Measurements from ENCODE around the gene GLYATL3. TPM values are rescaled to one million over a fixed set of nuclear protein-coding genes. Genes with fewer than 3 reads are reported as not detected.
A peak's percentile ranks its signal among the peaks of the same experiment; 100 is the strongest.

The GLYATL3 gene
- total and polyA plus RNA-seq, 10 of the 15 experiments (the other 5 are each of a cell fraction or from before 2014, with no cell fraction given) = not detected

DNA sequence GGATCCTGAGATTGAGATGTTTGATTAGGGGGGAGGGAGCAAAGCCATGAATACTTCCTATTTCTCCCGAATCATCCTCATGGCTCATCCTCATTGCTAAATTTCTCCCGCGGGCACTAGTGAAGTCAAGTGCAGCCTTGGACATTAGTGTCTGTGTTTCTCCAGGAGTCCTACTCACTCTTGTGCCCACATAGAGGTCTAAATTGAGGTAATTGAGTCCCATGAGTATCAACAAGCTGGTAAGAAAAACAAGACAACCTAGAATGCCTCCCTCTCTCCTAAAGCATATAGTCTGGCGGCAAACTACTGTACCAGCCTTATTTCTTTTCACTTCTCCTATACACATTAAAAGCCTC lies 36.1 kb upstream of the GLYATL3 start:
- no peaks in the 10 kb centered on the region for H3K27me3 ChIP-seq (replicated peaks in 1 of 2; ENCODE audit: control insufficient read depth in 2 of 2, insufficient read depth in 2 of 2, low read length in 1 of 2)
- FAIRE-seq (no peak), ATAC-seq (peak; percentile 5), DNase-seq (ENCODE audit: low read depth, low spot score) (no peak)
- ChIA-PET POLR2A (no interaction called here), RAD21 (ENCODE audit: unreplicated experiment) (no interaction called here), SMC1A (ENCODE audit: uncharacterized antibody, unreplicated experiment) (no interaction called here), CTCF (no interaction called here)
- H3K4me2 ChIP-seq (ENCODE audit: control insufficient read depth, insufficient read depth) = peak overlapping the region; percentile 71
- H3K4me3 ChIP-seq = peak overlapping the region; percentile 92
- H3K4me1 ChIP-seq (ENCODE audit: control insufficient read depth, insufficient read depth, low read length) = peaks cover 4% of the 10 kb centered on the region; the same call in 1 of the 2 replicates
- intact Hi-C loops (cut with micrococcal nuclease; ENCODE audit: unreplicated experiment) = no loop called here
- peak overlapping the region; percentile 89 for H3K9ac ChIP-seq (ENCODE audit: control insufficient read depth, insufficient read depth, low read length)
- peaks cover 42% of the 10 kb centered on the region for H3K79me2 ChIP-seq (ENCODE audit: control insufficient read depth, insufficient read depth, low read length)
- H2AFZ ChIP-seq (ENCODE audit: control insufficient read depth, low read depth, low read length) = peak overlapping the region; percentile 94
- in situ Hi-C loops (cut with MboI) = no loop called here
- TSS peak; percentile 92 for BruUV-seq (replicated peaks)
- no peaks in the 10 kb centered on the region for H4K20me1 ChIP-seq (ENCODE audit: control insufficient read depth, insufficient read depth)
- WGBS (ENCODE audit: insufficient coverage, insufficient replicate concordance, low lambda C conversion rate, missing lambda C conversion rate) = 2% methylated on average over 4 of the region's 4 CpGs
- no peaks in the 10 kb centered on the region for H3K9me3 ChIP-seq (replicated peaks; ENCODE audit: control insufficient read depth, insufficient read depth, low read length)
- H3K27ac ChIP-seq (ENCODE audit: control insufficient read depth, insufficient read depth) = peak overlapping the region; percentile 80
- H3K36me3 ChIP-seq (ENCODE audit: control insufficient read depth in 2 of 2, insufficient read depth in 2 of 2, low read length in 1 of 2) = no peaks in the 10 kb centered on the region
- TF ChIP-seq CUX1 (IDR thresholded peaks at IDR 0.05; ENCODE audit: insufficient replicate concordance, low read depth, low read length) = no peak
- no peak for TF ChIP-seq MEF2B (IDR thresholded peaks at IDR 0.05; ENCODE audit: partially characterized antibody, poor library complexity, severe bottlenecking)
- no peak for TF ChIP-seq ZBED1 (IDR thresholded peaks at IDR 0.05; ENCODE audit: borderline replicate concordance)
- TF ChIP-seq, protein P1, sequence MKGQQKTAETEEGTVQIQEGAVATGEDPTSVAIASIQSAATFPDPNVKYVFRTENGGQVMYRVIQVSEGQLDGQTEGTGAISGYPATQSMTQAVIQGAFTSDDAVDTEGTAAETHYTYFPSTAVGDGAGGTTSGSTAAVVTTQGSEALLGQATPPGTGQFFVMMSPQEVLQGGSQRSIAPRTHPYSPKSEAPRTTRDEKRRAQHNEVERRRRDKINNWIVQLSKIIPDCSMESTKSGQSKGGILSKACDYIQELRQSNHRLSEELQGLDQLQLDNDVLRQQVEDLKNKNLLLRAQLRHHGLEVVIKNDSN (IDR thresholded peaks at IDR 0.05; ENCODE audit: borderline replicate concordance, extremely low read length, insufficient read depth, low read depth, low read length) = no peak
- TF ChIP-seq, protein P2, sequence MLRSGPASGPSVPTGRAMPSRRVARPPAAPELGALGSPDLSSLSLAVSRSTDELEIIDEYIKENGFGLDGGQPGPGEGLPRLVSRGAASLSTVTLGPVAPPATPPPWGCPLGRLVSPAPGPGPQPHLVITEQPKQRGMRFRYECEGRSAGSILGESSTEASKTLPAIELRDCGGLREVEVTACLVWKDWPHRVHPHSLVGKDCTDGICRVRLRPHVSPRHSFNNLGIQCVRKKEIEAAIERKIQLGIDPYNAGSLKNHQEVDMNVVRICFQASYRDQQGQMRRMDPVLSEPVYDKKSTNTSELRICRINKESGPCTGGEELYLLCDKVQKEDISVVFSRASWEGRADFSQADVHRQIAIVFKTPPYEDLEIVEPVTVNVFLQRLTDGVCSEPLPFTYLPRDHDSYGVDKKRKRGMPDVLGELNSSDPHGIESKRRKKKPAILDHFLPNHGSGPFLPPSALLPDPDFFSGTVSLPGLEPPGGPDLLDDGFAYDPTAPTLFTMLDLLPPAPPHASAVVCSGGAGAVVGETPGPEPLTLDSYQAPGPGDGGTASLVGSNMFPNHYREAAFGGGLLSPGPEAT (IDR thresholded peaks at IDR 0.05; ENCODE audit: low read depth) = no peak
- no peak for TF ChIP-seq IRF4 (IDR thresholded peaks at IDR 0.05; ENCODE audit: low read depth, low read length)
- TF ChIP-seq BCL11A (IDR thresholded peaks at IDR 0.05; ENCODE audit: low read depth, low read length) = no peak
- TF ChIP-seq ZNF274 (IDR thresholded peaks at IDR 0.05; ENCODE audit: insufficient read depth, insufficient read length) = no peak
- TF ChIP-seq, protein P3, sequence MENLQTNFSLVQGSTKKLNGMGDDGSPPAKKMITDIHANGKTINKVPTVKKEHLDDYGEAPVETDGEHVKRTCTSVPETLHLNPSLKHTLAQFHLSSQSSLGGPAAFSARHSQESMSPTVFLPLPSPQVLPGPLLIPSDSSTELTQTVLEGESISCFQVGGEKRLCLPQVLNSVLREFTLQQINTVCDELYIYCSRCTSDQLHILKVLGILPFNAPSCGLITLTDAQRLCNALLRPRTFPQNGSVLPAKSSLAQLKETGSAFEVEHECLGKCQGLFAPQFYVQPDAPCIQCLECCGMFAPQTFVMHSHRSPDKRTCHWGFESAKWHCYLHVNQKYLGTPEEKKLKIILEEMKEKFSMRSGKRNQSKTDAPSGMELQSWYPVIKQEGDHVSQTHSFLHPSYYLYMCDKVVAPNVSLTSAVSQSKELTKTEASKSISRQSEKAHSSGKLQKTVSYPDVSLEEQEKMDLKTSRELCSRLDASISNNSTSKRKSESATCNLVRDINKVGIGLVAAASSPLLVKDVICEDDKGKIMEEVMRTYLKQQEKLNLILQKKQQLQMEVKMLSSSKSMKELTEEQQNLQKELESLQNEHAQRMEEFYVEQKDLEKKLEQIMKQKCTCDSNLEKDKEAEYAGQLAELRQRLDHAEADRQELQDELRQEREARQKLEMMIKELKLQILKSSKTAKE (IDR thresholded peaks at IDR 0.05; ENCODE audit: low read depth, poor library complexity, severe bottlenecking) = no peak
- TF ChIP-seq TARDBP (IDR thresholded peaks at IDR 0.05; ENCODE audit: borderline replicate concordance) = no peak
- TF ChIP-seq CREB1 (IDR thresholded peaks at IDR 0.05; ENCODE audit: low read depth) = no peak
- TF ChIP-seq SMC3 (IDR thresholded peaks at IDR 0.05; ENCODE audit: borderline replicate concordance, low read length) = no peak
